Regular cardiac myocyte (primary cell): ENCODE data around the gene ATP5F1B. TPM values are rescaled to one million over a fixed set of nuclear protein-coding genes. Genes with fewer than 3 reads are reported as not detected.

Source experiments
- total RNA-seq: library from RNA; depleted of rRNA; stranded (reverse); fragments of >200 nt; gene quantifications from 2 replicates; pipeline ENCODE4 v1.2.3, GENCODE V29; 2014

Gene ATP5F1B
- total RNA-seq, result 386 and 740 TPM in 2 replicates

GRCh38 chr12:56645717-56646446 lies at the start of gene ATP5F1B:
TSS of gene ATP5F1B (minus strand) at chr12:56645984. CDS start at chr12:56645963, 21 bp downstream.

GRCh38 chr12:56688129-56688845 lies 42.5 kb upstream of the ATP5F1B start, which contains the start of gene PTGES3:
TSS of gene PTGES3 (minus strand) at chr12:56688284. CDS start at chr12:56687999, 285 bp downstream.

GRCh38 chr12:56630180-56630632 lies 15.6 kb downstream of the ATP5F1B start, which contains the start of gene BAZ2A:
TSS of gene BAZ2A (minus strand) at chr12:56630326. CDS start at chr12:56617530, 12,796 bp downstream.

Other genes with a start within 250 kb of the ATP5F1B start
- gene TIMELESS, start 196.6 kb downstream of the ATP5F1B start, total RNA-seq, result 4.5 and 33.4 TPM in 2 replicates
- gene MIP, start 191.3 kb downstream of the ATP5F1B start, total RNA-seq, result 0.19 TPM in 1 of 2 replicates, not detected in the other
- 1.1 and 1.5 TPM in 2 replicates for gene SPRYD4, start 177.4 kb downstream of the ATP5F1B start, total RNA-seq
- gene GLS2, start 157.8 kb downstream of the ATP5F1B start, total RNA-seq, result under 0.01 TPM in 1 of 2 replicates, not detected in the other
- gene RBMS2, start 124.2 kb downstream of the ATP5F1B start, total RNA-seq, result 12.3 and 13.0 TPM in 2 replicates
- gene BAZ2A, start 15.7 kb downstream of the ATP5F1B start, total RNA-seq, result 13.2 and 13.6 TPM in 2 replicates
- gene PTGES3, start 42.3 kb upstream of the ATP5F1B start, total RNA-seq, result 56.7 and 164 TPM in 2 replicates
- gene NACA, start 79.3 kb upstream of the ATP5F1B start, total RNA-seq, result 1,071 and 1,180 TPM in 2 replicates
- 3.4 and 20.3 TPM in 2 replicates for gene PRIM1, start 106.3 kb upstream of the ATP5F1B start, total RNA-seq
- 1.3 and 3.1 TPM in 2 replicates for gene HSD17B6, start 117.3 kb upstream of the ATP5F1B start, total RNA-seq